IMR-90 (cell line): ENCODE data around the gene ZSWIM5. TPM values are rescaled to one million over a fixed set of nuclear protein-coding genes. Genes with fewer than 3 reads are reported as not detected.

Experiments used
- ATAC-seq: fragments of 200-7000 bp; cut with Tn5 transposase; 2 replicates; pipeline ENCODE4 v1.9.1; 2020; ENCODE audit warnings: low read depth, mild to moderate bottlenecking, moderate library complexity
- BruUV-seq: library from RNA; stranded (reverse); fragments of 400-500 nt; replicated peaks from 2 replicates; lab custom pipeline; 2021; lab: Mats Ljungman, UMichigan
- CTCF ChIA-PET: fragments of 300-600 bp; formaldehyde crosslinking; extraction: SDS; loops from one replicate; lab custom pipeline; 2021; ENCODE audit warnings: antibody characterized with exemption; lab: Yijun Ruan, JAX
- POLR2A ChIA-PET: fragments of 300-600 bp; sonication (Branson Sonifier 250); formaldehyde crosslinking; loops from one replicate; lab custom pipeline; 2022; ENCODE audit warnings: antibody characterized with exemption; ENCODE audit not compliant: unreplicated experiment; lab: Charles Lee
- DNase-seq: peaks from one replicate; pipeline ENCODE4 v3.0.0; 2013
- H2AFZ ChIP-seq: replicated peaks from 2 replicates; pipeline ENCODE3; 2013; ENCODE audit warnings: low read length, mild to moderate bottlenecking; ENCODE audit not compliant: poor library complexity
- H2AK5ac ChIP-seq: 2 replicates; pipeline ENCODE4 v1.6.1; 2013; ENCODE audit warnings: low read depth, low read length, inconsistent platforms
- H2AK9ac ChIP-seq: replicated peaks from 2 replicates; pipeline ENCODE3; 2013; ENCODE audit warnings: mild to moderate bottlenecking, low read depth, low read length, moderate library complexity; ENCODE audit not compliant: poor library complexity
- H2BK120ac ChIP-seq: 2 replicates; pipeline ENCODE4 v1.6.1; 2013; ENCODE audit warnings: low read depth, low read length, inconsistent platforms
- H2BK15ac ChIP-seq: 3 replicates; pipeline ENCODE4 v1.6.1; 2013; ENCODE audit warnings: low read depth, low read length, inconsistent platforms
- H2BK20ac ChIP-seq: 2 replicates; pipeline ENCODE4 v1.6.1; 2013; ENCODE audit warnings: low read depth, mild to moderate bottlenecking, inconsistent platforms, low read length, moderate library complexity
- H2BK5ac ChIP-seq: 2 replicates; pipeline ENCODE4 v1.6.1; 2013; ENCODE audit warnings: mild to moderate bottlenecking, low read depth, low read length, inconsistent platforms; ENCODE audit not compliant: poor library complexity, severe bottlenecking
- H3K14ac ChIP-seq: replicated peaks from 2 replicates; pipeline ENCODE4 v1.6.1; 2013; ENCODE audit warnings: low read depth, low read length, inconsistent platforms
- H3K18ac ChIP-seq: 2 replicates; pipeline ENCODE4 v1.6.1; 2013; ENCODE audit warnings: low read depth, low read length, control low read depth
- H3K23ac ChIP-seq: 2 replicates; pipeline ENCODE4 v1.6.1; 2013; ENCODE audit warnings: low read depth, low read length, inconsistent platforms
- H3K27ac ChIP-seq: 2 replicates; pipeline ENCODE4 v1.5.1; 2013; ENCODE audit warnings: mild to moderate bottlenecking, control low read depth, low read length; ENCODE audit not compliant: insufficient read depth
- H3K27me3 ChIP-seq: 2 replicates; pipeline ENCODE4 v1.6.1; 2013; ENCODE audit warnings: low read length; ENCODE audit not compliant: control insufficient read depth, insufficient read depth
- H3K36me3 ChIP-seq: 2 replicates; pipeline ENCODE4 v1.6.1; 2013; ENCODE audit warnings: low read length, mixed read lengths; ENCODE audit not compliant: control insufficient read depth, insufficient read depth
- H3K4ac ChIP-seq: 2 replicates; pipeline ENCODE4 v1.6.1; 2013; ENCODE audit warnings: low read depth, low read length, inconsistent platforms
- H3K4me1 ChIP-seq: 2 replicates; pipeline ENCODE4 v1.6.1; 2013; ENCODE audit warnings: low read length, mixed read lengths; ENCODE audit not compliant: control insufficient read depth, insufficient read depth
- H3K4me2 ChIP-seq: 2 replicates; pipeline ENCODE4 v1.6.1; 2013; ENCODE audit warnings: low read depth, mild to moderate bottlenecking, control low read depth, low read length, moderate library complexity
- H3K4me3 ChIP-seq: 2 replicates; pipeline ENCODE4 v1.5.1; 2013; ENCODE audit warnings: low read depth, mild to moderate bottlenecking, control low read depth, low read length, moderate library complexity; ENCODE audit not compliant: insufficient read depth
- H3K56ac ChIP-seq: 2 replicates; pipeline ENCODE4 v1.6.1; 2013; ENCODE audit warnings: low read length, inconsistent platforms; ENCODE audit not compliant: insufficient read depth; ENCODE audit errors: extremely low read depth
- H3K79me1 ChIP-seq, 2 experiments: 2 replicates each; pipeline ENCODE4 v1.6.1; 2013; ENCODE audit warnings: low read length in 2 of 2, inconsistent platforms in 1 of 2, low read depth in 1 of 2
- H3K9ac ChIP-seq: 2 replicates; pipeline ENCODE4 v1.6.1; 2013; ENCODE audit warnings: low read depth, low read length, control low read depth
- H3K9me1 ChIP-seq: 2 replicates; pipeline ENCODE4 v1.6.1; 2013; ENCODE audit warnings: low read length, inconsistent platforms; ENCODE audit not compliant: insufficient read depth
- H3K9me3 ChIP-seq: 2 replicates; pipeline ENCODE4 v1.6.1; 2013; ENCODE audit warnings: low read length; ENCODE audit not compliant: control insufficient read depth, insufficient read depth
- H4K20me1 ChIP-seq: 2 replicates; pipeline ENCODE4 v1.6.1; 2013; ENCODE audit warnings: low read length, inconsistent platforms; ENCODE audit not compliant: insufficient read depth
- H4K5ac ChIP-seq: 2 replicates; pipeline ENCODE4 v1.6.1; 2013; ENCODE audit warnings: mild to moderate bottlenecking, low read depth, low read length, control low read depth
- H4K8ac ChIP-seq, 2 experiments: 2 replicates each; pipeline ENCODE4 v1.6.1; 2013; ENCODE audit warnings: low read depth in 2 of 2, low read length in 2 of 2, control low read depth in 1 of 2, inconsistent platforms in 1 of 2
- H4K91ac ChIP-seq: 2 replicates; pipeline ENCODE4 v1.6.1; 2013; ENCODE audit warnings: low read depth, low read length, inconsistent platforms; ENCODE audit not compliant: insufficient read depth
- BHLHE40 ChIP-seq: fragments of 150-350 bp; IDR thresholded peaks from 2 replicates; pipeline ENCODE4 v1.6.1; 2016; ENCODE audit warnings: mild to moderate bottlenecking, low read depth, low read length
- CEBPB ChIP-seq: IDR thresholded peaks from 2 replicates; pipeline ENCODE4 v1.6.1; 2012; ENCODE audit warnings: low read depth, low read length, improper control_type of control experiment
- CHD1 ChIP-seq: IDR thresholded peaks from 2 replicates; pipeline ENCODE4 v1.6.1; 2012; ENCODE audit warnings: low read depth, low read length, improper control_type of control experiment
- FOS ChIP-seq: fragments of 150-350 bp; IDR thresholded peaks from 2 replicates; pipeline ENCODE4 v1.6.1; 2016; ENCODE audit warnings: low read depth, low read length
- MAFK ChIP-seq: IDR thresholded peaks from 2 replicates; pipeline ENCODE4 v1.6.1; 2012; ENCODE audit warnings: low read depth, low read length, improper control_type of control experiment
- MAZ ChIP-seq: IDR thresholded peaks from 2 replicates; pipeline ENCODE4 v1.6.1; 2012; ENCODE audit warnings: low read depth, mild to moderate bottlenecking, low read length, improper control_type of control experiment, moderate library complexity, borderline replicate concordance
- MXI1 ChIP-seq: IDR thresholded peaks from 2 replicates; pipeline ENCODE4 v1.6.1; 2012; ENCODE audit warnings: low read depth, mild to moderate bottlenecking, low read length, moderate library complexity, borderline replicate concordance
- NFE2L2 ChIP-seq: fragments of 150-350 bp; IDR thresholded peaks from 2 replicates; pipeline ENCODE4 v1.6.1; 2016; ENCODE audit warnings: low read depth, mild to moderate bottlenecking, low read length
- POLR2A ChIP-seq: IDR thresholded peaks from 2 replicates; pipeline ENCODE4 v1.6.1; 2012; ENCODE audit warnings: mild to moderate bottlenecking, low read depth, low read length
- RAD21 ChIP-seq: IDR thresholded peaks from 2 replicates; pipeline ENCODE4 v1.6.1; 2012; ENCODE audit warnings: low read length, improper control_type of control experiment
- RCOR1 ChIP-seq: IDR thresholded peaks from 2 replicates; pipeline ENCODE4 v1.6.1; 2012; ENCODE audit warnings: mild to moderate bottlenecking, low read length, improper control_type of control experiment; ENCODE audit not compliant: insufficient replicate concordance
- RFX5 ChIP-seq: IDR thresholded peaks from 2 replicates; pipeline ENCODE4 v1.8.0; 2012; ENCODE audit warnings: low read depth, mild to moderate bottlenecking, low read length, moderate library complexity
- SMC3 ChIP-seq: fragments of 150-350 bp; IDR thresholded peaks from 2 replicates; pipeline ENCODE4 v1.6.1; 2016; ENCODE audit warnings: low read depth, mild to moderate bottlenecking, antibody characterized with exemption, low read length, moderate library complexity
- WGBS, 2 experiments: methylation state at CpG; one replicate each; pipeline versions ENCODE4 v1.1.5 to v1.1.7; 2013; ENCODE audit warnings: missing lambda C conversion rate in 2 of 2; ENCODE audit not compliant: insufficient read length in 1 of 2; ENCODE audit errors: extremely low coverage in 2 of 2; 5-methylcytosine and 5-hydroxymethylcytosine counted together
- dilution Hi-C: fragments of 300-500 bp; cut with HindIII; formaldehyde crosslinking; loops from one replicate; pipeline ENCODE4 v1.14.3; 2018; ENCODE audit warnings: low sequenced_read_pairs; ENCODE audit not compliant: unreplicated experiment
- in situ Hi-C: fragments of 300-500 bp; cut with MboI; formaldehyde crosslinking; loops from 3 replicates; pipeline ENCODE4 v1.14.3; 2019; ENCODE audit warnings: low sequenced_read_pairs, inconsistent platforms, mixed read lengths
- intact Hi-C: fragments of 100-400 bp; cut with micrococcal nuclease; formaldehyde crosslinking; loops from 2 replicates; pipeline ENCODE4 v1.10.0; 2022
- polyA plus RNA-seq, 3 experiments: library from polyadenylated mRNA; depleted of rRNA; stranded (reverse); fragments of >200 nt; gene quantifications; 2 replicates each; pipeline ENCODE4 v1.2.3, GENCODE V29; 2012; ENCODE audit warnings: low replicate concordance in 1 of 3
- total RNA-seq: library from RNA; depleted of rRNA; stranded (reverse); fragments of >200 nt; gene quantifications from 2 replicates; pipeline ENCODE4 v1.2.3, GENCODE V29; 2012
- TF ChIP-seq, protein P1 (sequence below): fragments of 150-350 bp; IDR thresholded peaks from 2 replicates; pipeline ENCODE4 v1.6.1; 2017; ENCODE audit warnings: mild to moderate bottlenecking, antibody characterized with exemption, low read length, low read depth
- TF ChIP-seq, protein P2 (sequence below): fragments of 150-350 bp; IDR thresholded peaks from 2 replicates; pipeline ENCODE4 v1.6.1; 2016; ENCODE audit warnings: low read depth, mild to moderate bottlenecking, low read length, moderate library complexity, borderline replicate concordance
- TF ChIP-seq, protein P3 (sequence below): conservative IDR thresholded peaks from 2 replicates; pipeline ENCODE4 v1.5.1; 2012; ENCODE audit warnings: mild to moderate bottlenecking, low read depth, low read length, improper control_type of control experiment

Gene ZSWIM5
- total and polyA plus RNA-seq, 2 of the 4 experiments (the other 2 are of a cell fraction): under 0.01 to 0.03 TPM

- no peak overlapping the region for H2AK5ac ChIP-seq
- H3K4me2 ChIP-seq: no peak overlapping the region
- H3K14ac ChIP-seq: no peak overlapping the region
- no peaks in the 10 kb centered on the region for H3K27me3 ChIP-seq
- no peak overlapping the region for H4K5ac ChIP-seq
- intact Hi-C loops (loop anchor here (2.0 kb wide), 1 partner anchor 43 kb away; no protein-coding TSS in a partner anchor), dilution Hi-C loops (no loop called here), in situ Hi-C loops (loop anchor here (25.0 kb wide), 1 partner anchor 114 kb away; no protein-coding TSS in a partner anchor)
- H4K8ac ChIP-seq: no peak overlapping the region
- H4K20me1 ChIP-seq: no peaks in the 10 kb centered on the region
- no peak overlapping the region for H3K9ac ChIP-seq
- no peaks in the 10 kb centered on the region for H3K9me3 ChIP-seq
- H2BK120ac ChIP-seq: no peak overlapping the region
- CTCF ChIA-PET: no interaction called here
- POLR2A ChIA-PET: no interaction called here
- no peak overlapping the region for H4K91ac ChIP-seq
- no peak overlapping the region for H2BK5ac ChIP-seq
- WGBS, 2 experiments: no CpG with 5 or more reads among the region's 2 CpGs
- no peak overlapping the region for H2BK15ac ChIP-seq
- H2AFZ ChIP-seq: no peak overlapping the region
- H3K9me1 ChIP-seq: no peaks in the 10 kb centered on the region
- H2AK9ac ChIP-seq: no peak overlapping the region
- no peak overlapping the region for H3K4me3 ChIP-seq
- no peak for ATAC-seq
- no peak overlapping the region for H3K27ac ChIP-seq
- peaks cover 21% of the 10 kb centered on the region for H3K36me3 ChIP-seq
- H3K18ac ChIP-seq: no peak overlapping the region
- no peak for DNase-seq
- TF ChIP-seq, protein P1, sequence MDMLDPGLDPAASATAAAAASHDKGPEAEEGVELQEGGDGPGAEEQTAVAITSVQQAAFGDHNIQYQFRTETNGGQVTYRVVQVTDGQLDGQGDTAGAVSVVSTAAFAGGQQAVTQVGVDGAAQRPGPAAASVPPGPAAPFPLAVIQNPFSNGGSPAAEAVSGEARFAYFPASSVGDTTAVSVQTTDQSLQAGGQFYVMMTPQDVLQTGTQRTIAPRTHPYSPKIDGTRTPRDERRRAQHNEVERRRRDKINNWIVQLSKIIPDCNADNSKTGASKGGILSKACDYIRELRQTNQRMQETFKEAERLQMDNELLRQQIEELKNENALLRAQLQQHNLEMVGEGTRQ: no peak
- no peak for TF ChIP-seq MAFK
- no peak for TF ChIP-seq CEBPB
- TF ChIP-seq CHD1: no peak
- no peak for TF ChIP-seq BHLHE40
- TF ChIP-seq RAD21: no peak
- no peak for TF ChIP-seq RFX5
- no peak for TF ChIP-seq SMC3
- TF ChIP-seq NFE2L2: no peak
- TF ChIP-seq, protein P2, sequence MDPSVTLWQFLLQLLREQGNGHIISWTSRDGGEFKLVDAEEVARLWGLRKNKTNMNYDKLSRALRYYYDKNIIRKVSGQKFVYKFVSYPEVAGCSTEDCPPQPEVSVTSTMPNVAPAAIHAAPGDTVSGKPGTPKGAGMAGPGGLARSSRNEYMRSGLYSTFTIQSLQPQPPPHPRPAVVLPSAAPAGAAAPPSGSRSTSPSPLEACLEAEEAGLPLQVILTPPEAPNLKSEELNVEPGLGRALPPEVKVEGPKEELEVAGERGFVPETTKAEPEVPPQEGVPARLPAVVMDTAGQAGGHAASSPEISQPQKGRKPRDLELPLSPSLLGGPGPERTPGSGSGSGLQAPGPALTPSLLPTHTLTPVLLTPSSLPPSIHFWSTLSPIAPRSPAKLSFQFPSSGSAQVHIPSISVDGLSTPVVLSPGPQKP: no peak
- TF ChIP-seq FOS: no peak
- TF ChIP-seq, protein P3, sequence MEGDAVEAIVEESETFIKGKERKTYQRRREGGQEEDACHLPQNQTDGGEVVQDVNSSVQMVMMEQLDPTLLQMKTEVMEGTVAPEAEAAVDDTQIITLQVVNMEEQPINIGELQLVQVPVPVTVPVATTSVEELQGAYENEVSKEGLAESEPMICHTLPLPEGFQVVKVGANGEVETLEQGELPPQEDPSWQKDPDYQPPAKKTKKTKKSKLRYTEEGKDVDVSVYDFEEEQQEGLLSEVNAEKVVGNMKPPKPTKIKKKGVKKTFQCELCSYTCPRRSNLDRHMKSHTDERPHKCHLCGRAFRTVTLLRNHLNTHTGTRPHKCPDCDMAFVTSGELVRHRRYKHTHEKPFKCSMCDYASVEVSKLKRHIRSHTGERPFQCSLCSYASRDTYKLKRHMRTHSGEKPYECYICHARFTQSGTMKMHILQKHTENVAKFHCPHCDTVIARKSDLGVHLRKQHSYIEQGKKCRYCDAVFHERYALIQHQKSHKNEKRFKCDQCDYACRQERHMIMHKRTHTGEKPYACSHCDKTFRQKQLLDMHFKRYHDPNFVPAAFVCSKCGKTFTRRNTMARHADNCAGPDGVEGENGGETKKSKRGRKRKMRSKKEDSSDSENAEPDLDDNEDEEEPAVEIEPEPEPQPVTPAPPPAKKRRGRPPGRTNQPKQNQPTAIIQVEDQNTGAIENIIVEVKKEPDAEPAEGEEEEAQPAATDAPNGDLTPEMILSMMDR: no peak
- TF ChIP-seq POLR2A: no peak
- no peak for TF ChIP-seq MXI1
- no peak for TF ChIP-seq MAZ
- TF ChIP-seq RCOR1: no peak
- no peak overlapping the region for H3K4ac ChIP-seq
- no peak overlapping the region for H3K23ac ChIP-seq
- no peaks in the 10 kb centered on the region for H3K4me1 ChIP-seq
- peaks cover 4 to 7% of the 10 kb centered on the region in 2 experiments; a peak in 2 of 4 replicates for H3K79me1 ChIP-seq
- H2BK20ac ChIP-seq: no peak overlapping the region
- H3K56ac ChIP-seq: no peak overlapping the region
- BruUV-seq: no TSS peak
Observed at GRCh38 chr1:44976252-44976651, 230.2 kb downstream of the ZSWIM5 start.
